SK-N-SH (cell line): ENCODE measurements around the gene TOR4A. TPM values are rescaled to one million over a fixed set of nuclear protein-coding genes. Genes with fewer than 3 reads are reported as not detected.

Source experiments
- CTCF ChIA-PET: fragments of 300-600, 350-600 bp; formaldehyde crosslinking; extraction: SDS; loops from one replicate; lab custom pipeline; 2021; lab: Yijun Ruan, JAX
- POLR2A ChIA-PET: fragments of 350-600 bp; sonication (Branson Sonifier 250); formaldehyde crosslinking; extraction: SDS; loops from one replicate; lab custom pipeline; 2020; ENCODE audit warnings: antibody characterized with exemption, inconsistent platforms; lab: Yijun Ruan, JAX
- DNase-seq: peaks from one replicate; pipeline ENCODE4 v3.0.0; 2012
- H2AFZ ChIP-seq: fragments of 200-600 bp; sonication (generic); 2 replicates; pipeline ENCODE4 v1.8.1; 2016; ENCODE audit warnings: antibody characterized with exemption, mild to moderate bottlenecking, low read depth
- H3F3A ChIP-seq: fragments of 200-600 bp; sonication (generic); replicated peaks from 2 replicates; pipeline ENCODE3; 2016; ENCODE audit warnings: antibody characterized with exemption, mild to moderate bottlenecking; ENCODE audit not compliant: insufficient read depth
- H3K27ac ChIP-seq, 2 experiments: fragments of 200-500 bp in 1 of 2; fragments of 200-600 bp in 1 of 2; sonication (Bioruptor generic) in 1 of 2; sonication (generic), shearing (Covaris generic) in 1 of 2; 2 replicates each; pipeline versions ENCODE4 v1.5.1 to v1.6.1; 2014 to 2016; ENCODE audit warnings: low read depth in 2 of 2, inconsistent platforms in 1 of 2, low read length in 1 of 2, mild to moderate bottlenecking in 1 of 2, mixed read lengths in 1 of 2
- H3K27me3 ChIP-seq: fragments of 200-600 bp; sonication (generic), shearing (Covaris generic); 2 replicates; pipeline ENCODE4 v1.6.1; 2016; ENCODE audit warnings: mixed run types; ENCODE audit not compliant: insufficient read depth
- H3K36me3 ChIP-seq, 2 experiments: fragments of 200-500 bp in 1 of 2; fragments of 200-600 bp in 1 of 2; sonication (Bioruptor generic) in 1 of 2; sonication (generic) in 1 of 2; replicated peaks in 1 of 2; 2 replicates each; pipeline versions ENCODE3 to v1.5.1; 2014 to 2016; ENCODE audit warnings: low read length in 1 of 2, mild to moderate bottlenecking in 1 of 2; ENCODE audit not compliant: insufficient read depth in 2 of 2, control insufficient read depth in 1 of 2
- H3K4me1 ChIP-seq, 2 experiments: fragments of 200-500 bp in 1 of 2; fragments of 200-600 bp in 1 of 2; sonication (Bioruptor generic) in 1 of 2; sonication (generic), shearing (Covaris generic) in 1 of 2; 2 replicates each; pipeline versions ENCODE4 v1.5.1 to v1.6.1; 2014 to 2016; ENCODE audit warnings: low read depth in 1 of 2, low read length in 1 of 2, mixed run types in 1 of 2; ENCODE audit not compliant: insufficient read depth in 2 of 2, control insufficient read depth in 1 of 2
- H3K4me2 ChIP-seq: fragments of 200-600 bp; sonication (generic), shearing (Covaris generic); 2 replicates; pipeline ENCODE4 v1.6.1; 2017; ENCODE audit warnings: mixed run types
- H3K4me3 ChIP-seq, 2 experiments: fragments of 200-500 bp in 1 of 2; fragments of 200-600 bp in 1 of 2; sonication (Bioruptor generic) in 1 of 2; sonication (generic), shearing (Covaris generic) in 1 of 2; 2 replicates each; pipeline versions ENCODE4 v1.5.1 to v1.8.1; 2014 to 2016; ENCODE audit warnings: low read depth in 2 of 2, inconsistent platforms in 1 of 2, low read length in 1 of 2, mild to moderate bottlenecking in 1 of 2, mixed read lengths in 1 of 2, moderate library complexity in 1 of 2
- H3K79me2 ChIP-seq: fragments of 200-600 bp; sonication (generic); 2 replicates; pipeline ENCODE4 v1.8.1; 2017; ENCODE audit warnings: mild to moderate bottlenecking; ENCODE audit not compliant: insufficient read depth
- H3K9ac ChIP-seq: fragments of 200-600 bp; sonication (generic); 2 replicates; pipeline ENCODE4 v1.6.1; 2017; ENCODE audit warnings: mixed run types
- H3K9me2 ChIP-seq: fragments of 200-600 bp; sonication (generic); 2 replicates; pipeline ENCODE4 v1.6.1; 2017; ENCODE audit warnings: mixed run types
- H3K9me3 ChIP-seq: fragments of 200-600 bp; sonication (generic); 2 replicates; pipeline ENCODE4 v1.6.1; 2017; ENCODE audit warnings: mixed run types, mild to moderate bottlenecking, moderate library complexity
- H4K20me1 ChIP-seq: fragments of 200-600 bp; sonication (generic); 2 replicates; pipeline ENCODE4 v1.6.1; 2017; ENCODE audit warnings: mild to moderate bottlenecking, mixed run types; ENCODE audit not compliant: insufficient read depth
- CTCF ChIP-seq: fragments of 200-600 bp; sonication (generic); IDR thresholded peaks from 2 replicates; pipeline ENCODE4 v1.6.1; 2017; ENCODE audit warnings: antibody characterized with exemption, mild to moderate bottlenecking, moderate library complexity
- EZH2phosphoT487 ChIP-seq: fragments of 200-600 bp; sonication (generic); IDR thresholded peaks from 2 replicates; pipeline ENCODE4 v1.6.1; 2017; ENCODE audit warnings: low read depth, mixed run types, mild to moderate bottlenecking, antibody characterized with exemption, moderate library complexity, borderline replicate concordance
- FOSL2 ChIP-seq: IDR thresholded peaks from 2 replicates; pipeline ENCODE4 v1.4.0; 2012; ENCODE audit warnings: low read depth, mild to moderate bottlenecking, moderate library complexity, borderline replicate concordance
- FOXJ3 ChIP-seq: sonication (generic); formaldehyde crosslinking; IDR thresholded peaks from 2 replicates; pipeline ENCODE4 v1.5.1; 2020; ENCODE audit warnings: mild to moderate bottlenecking, missing genetic modification reagents
- FOXM1 ChIP-seq: IDR thresholded peaks from 2 replicates; pipeline ENCODE4 v1.4.0; 2012; ENCODE audit warnings: low read depth, mild to moderate bottlenecking
- GABPA ChIP-seq: IDR thresholded peaks from 2 replicates; pipeline ENCODE4 v1.4.0; 2012; ENCODE audit warnings: low read depth, mild to moderate bottlenecking
- GATA2 ChIP-seq: sonication (generic); formaldehyde crosslinking; IDR thresholded peaks from 2 replicates; pipeline ENCODE4 v1.5.0; 2020; ENCODE audit warnings: mild to moderate bottlenecking, missing genetic modification reagents
- IRF3 ChIP-seq: fragments of 150-350 bp; IDR thresholded peaks from 2 replicates; pipeline ENCODE4 v1.6.1; 2016; ENCODE audit warnings: mild to moderate bottlenecking, low read depth, low read length
- NRF1 ChIP-seq: IDR thresholded peaks from 2 replicates; pipeline ENCODE4 v1.6.1; 2012; ENCODE audit warnings: low read depth, mild to moderate bottlenecking, low read length
- PBX3 ChIP-seq: IDR thresholded peaks from 2 replicates; pipeline ENCODE4; 2012
- POLR2AphosphoS5 ChIP-seq: IDR thresholded peaks from 2 replicates; pipeline ENCODE4 v1.6.1; 2012; ENCODE audit warnings: low read depth, low read length
- REST ChIP-seq: IDR thresholded peaks from 2 replicates; pipeline ENCODE4 v1.6.1; 2012; ENCODE audit warnings: mild to moderate bottlenecking, low read depth, low read length, moderate library complexity
- TAF1 ChIP-seq: IDR thresholded peaks from 2 replicates; pipeline ENCODE4 v1.6.1; 2012; ENCODE audit warnings: low read depth, mild to moderate bottlenecking, low read length, moderate library complexity, borderline replicate concordance
- TCF12 ChIP-seq: IDR thresholded peaks from 2 replicates; pipeline ENCODE4 v1.4.0; 2012
- USF2 ChIP-seq: fragments of 150-350 bp; IDR thresholded peaks from 2 replicates; pipeline ENCODE4 v1.6.1; 2017; ENCODE audit warnings: antibody characterized with exemption, low read length, low read depth, borderline replicate concordance
- YY1 ChIP-seq: IDR thresholded peaks from 2 replicates; pipeline ENCODE4 v1.4.0; 2012; ENCODE audit warnings: low read depth, mild to moderate bottlenecking
- WGBS: methylation state at CpG from one replicate; pipeline ENCODE4 v1.1.6; 2017; ENCODE audit warnings: low lambda C conversion rate; 5-methylcytosine and 5-hydroxymethylcytosine counted together
- polyA plus RNA-seq, 3 experiments: library from polyadenylated mRNA; depleted of rRNA; stranded (reverse); fragments of >200 nt; gene quantifications; 2 replicates each; pipeline ENCODE4 v1.2.3, GENCODE V29; 2012

TOR4A gene
- polyA plus RNA-seq, 1 of the 3 experiments (the other 2 are of a cell fraction), result 0.81 TPM

GRCh38 chr9:137231372-137232039 lies 46.0 kb upstream of the TOR4A start:
- Histone ChIP-seq H3K4me1 (peaks cover 0 to 34% of the 10 kb centered on the region in 2 experiments; a peak in 1 of 4 replicates), H3K4me2 (no peak overlapping the region), H3K4me3 (no peak overlapping the region), H2AFZ (no peak overlapping the region), H4K20me1 (no peaks in the 10 kb centered on the region), H3K79me2 (no peaks in the 10 kb centered on the region), H3K27ac (no peak overlapping the region), H3K9me3 (no peaks in the 10 kb centered on the region), H3K27me3 (no peaks in the 10 kb centered on the region), H3F3A (peaks cover 11% of the 10 kb centered on the region), H3K9me2 (no peaks in the 10 kb centered on the region), H3K36me3 (no peaks in the 10 kb centered on the region), H3K9ac (no peak overlapping the region)
- ChIA-PET CTCF (no interaction called here), POLR2A (no interaction called here)
- no peak for DNase-seq
- 93% methylated on average over 19 of the region's 23 CpGs for WGBS
- TF ChIP-seq POLR2AphosphoS5 (no peak), GABPA (no peak), TCF12 (no peak), FOXM1 (no peak), PBX3 (no peak), TAF1 (no peak), YY1 (no peak), FOSL2 (no peak), USF2 (no peak), REST (no peak), GATA2 (CRISPR knock-in tag) (no peak), EZH2phosphoT487 (no peak), NRF1 (no peak), CTCF (no peak), FOXJ3 (CRISPR knock-in tag) (no peak), IRF3 (no peak)
